SJSA1 (cell line): Measurements from ENCODE around the gene ABHD4. TPM values are rescaled to one million over a fixed set of nuclear protein-coding genes. Genes with fewer than 3 reads are reported as not detected.

Experiments
- DNase-seq, 2 experiments: peaks; one replicate each; pipeline ENCODE4 v3.0.0-alpha.2; 2015 to 2020; ENCODE audit warnings: low spot score in 2 of 2, low read depth in 1 of 2
- H3K27ac ChIP-seq: fragments of 250-450 bp; sonication (Bioruptor Pico); 2 replicates; pipeline ENCODE4 v1.5.1; 2020; ENCODE audit warnings: mild to moderate bottlenecking, moderate library complexity
- H3K27me3 ChIP-seq: fragments of 250-450 bp; sonication (Bioruptor Pico); replicated peaks from 2 replicates; pipeline ENCODE4 v1.5.1; 2020; ENCODE audit warnings: mild to moderate bottlenecking, moderate library complexity
- H3K36me3 ChIP-seq: fragments of 250-450 bp; sonication (Bioruptor Pico); 2 replicates; pipeline ENCODE4 v1.5.1; 2020; ENCODE audit warnings: mild to moderate bottlenecking
- H3K4me1 ChIP-seq: fragments of 250-450 bp; sonication (Bioruptor Pico); replicated peaks from 2 replicates; pipeline ENCODE4 v1.6.1; 2021; ENCODE audit warnings: mild to moderate bottlenecking
- H3K4me3 ChIP-seq: fragments of 250-450 bp; sonication (Bioruptor Pico); 2 replicates; pipeline ENCODE4 v1.5.1; 2020; ENCODE audit warnings: mild to moderate bottlenecking
- H3K9me3 ChIP-seq: fragments of 250-450 bp; sonication (Bioruptor Pico); replicated peaks from 2 replicates; pipeline ENCODE4 v1.5.1; 2020; ENCODE audit warnings: mild to moderate bottlenecking
- total RNA-seq: library from RNA; depleted of rRNA; stranded (reverse); fragments of >200 nt; shearing (Covaris generic); gene quantifications from 2 replicates; pipeline ENCODE4 v1.2.3, GENCODE V29; 2014

ABHD4 gene
- total RNA-seq, 1 experiment from 2014 or later: 7.3 TPM

GRCh38 chr14:22566845-22567244 is 31.3 kb upstream of the ABHD4 start:
- peaks cover 10% of the 10 kb centered on the region for H3K4me1 ChIP-seq
- peaks cover 78% of the 10 kb centered on the region for H3K36me3 ChIP-seq
- H3K9me3 ChIP-seq: no peaks in the 10 kb centered on the region
- DNase-seq: no peak
- H3K27me3 ChIP-seq: no peaks in the 10 kb centered on the region
- H3K4me3 ChIP-seq: no peak overlapping the region
- no peak overlapping the region for H3K27ac ChIP-seq

DNA sequence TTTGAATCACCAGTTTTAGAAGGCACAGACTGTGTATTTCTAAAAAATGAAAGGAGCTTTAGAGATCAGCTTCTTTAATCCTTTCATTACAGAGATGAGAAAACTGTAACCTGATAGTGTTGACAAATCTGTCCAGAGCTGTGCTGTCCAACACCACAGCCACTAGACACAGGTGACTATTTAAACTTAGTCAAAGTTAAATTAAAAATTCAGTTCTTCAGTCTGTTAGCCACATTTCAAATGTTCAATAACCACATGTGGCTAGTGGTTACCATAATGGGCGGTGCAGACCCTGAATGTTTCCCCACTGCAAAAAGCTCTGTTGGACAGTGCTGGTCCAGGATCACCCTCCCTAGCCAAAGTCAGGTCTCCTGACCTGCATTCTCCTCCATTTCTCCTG is 30.7 kb upstream of the ABHD4 start:
- no peak for DNase-seq
- Histone ChIP-seq H3K27me3 (no peaks in the 10 kb centered on the region), H3K9me3 (no peaks in the 10 kb centered on the region), H3K27ac (no peak overlapping the region), H3K4me1 (peaks cover 16% of the 10 kb centered on the region), H3K4me3 (no peak overlapping the region), H3K36me3 (peaks cover 78% of the 10 kb centered on the region)

DNA sequence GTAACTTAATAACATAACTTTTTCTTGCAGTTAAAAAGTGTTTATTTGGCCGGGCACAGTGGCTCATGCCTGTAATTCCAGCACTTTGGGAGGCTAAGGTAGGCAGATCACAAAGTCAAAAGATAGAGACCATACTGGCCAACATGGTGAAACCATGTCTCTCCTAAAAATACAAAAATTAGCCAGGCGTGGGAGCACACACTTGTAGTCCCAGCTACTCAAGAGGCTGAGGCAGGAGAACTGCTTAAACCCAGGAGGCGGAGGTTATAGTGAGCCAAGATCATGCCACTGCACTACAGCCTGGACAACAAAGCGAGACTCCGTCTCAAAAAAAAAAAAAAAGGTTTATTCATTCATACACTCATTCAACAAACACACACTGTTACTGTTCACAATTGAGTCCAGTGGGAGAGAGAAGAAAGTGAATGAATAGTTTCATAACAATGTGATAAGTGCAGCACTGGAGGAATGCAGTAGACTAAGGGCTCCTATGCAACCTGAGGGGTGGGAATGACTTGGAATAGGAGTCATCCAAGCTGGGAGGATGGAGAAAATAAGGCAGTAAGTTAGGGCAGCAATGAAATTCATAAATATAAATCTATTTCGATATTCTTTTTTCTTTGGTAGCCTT is 28.9 kb upstream of the ABHD4 start:
- H3K27me3 ChIP-seq: no peaks in the 10 kb centered on the region
- peaks cover 24% of the 10 kb centered on the region for H3K4me1 ChIP-seq
- DNase-seq: no peak
- H3K27ac ChIP-seq: no peak overlapping the region
- no peaks in the 10 kb centered on the region for H3K9me3 ChIP-seq
- H3K36me3 ChIP-seq: peaks cover 76% of the 10 kb centered on the region
- H3K4me3 ChIP-seq: no peak overlapping the region

DNA sequence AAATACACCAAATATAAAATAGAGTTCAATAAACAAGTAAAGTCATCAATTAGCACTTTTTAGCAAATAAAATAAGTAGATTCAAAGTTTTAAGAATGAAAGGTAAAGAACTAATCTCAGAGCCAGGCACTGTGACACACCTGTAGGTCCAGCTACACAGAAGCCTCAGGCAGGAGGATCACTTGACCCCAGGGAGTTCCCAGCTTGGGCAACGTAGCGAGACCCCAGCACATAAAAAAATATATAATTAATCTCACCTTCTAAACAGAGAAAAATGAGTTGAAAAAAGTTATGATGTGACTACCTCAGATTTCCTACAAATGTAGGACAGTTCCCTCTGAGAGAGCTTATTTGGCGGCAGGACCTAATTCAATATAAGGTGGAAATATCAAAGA is 28.4 kb upstream of the ABHD4 start:
- no peak for DNase-seq
- Histone ChIP-seq H3K27ac (no peak overlapping the region), H3K27me3 (no peaks in the 10 kb centered on the region), H3K36me3 (peaks cover 76% of the 10 kb centered on the region), H3K4me1 (peaks cover 24% of the 10 kb centered on the region), H3K4me3 (no peak overlapping the region), H3K9me3 (no peaks in the 10 kb centered on the region)

- Histone ChIP-seq H3K9me3 (no peaks in the 10 kb centered on the region), H3K4me1 (peaks cover 24% of the 10 kb centered on the region), H3K36me3 (peaks cover 76% of the 10 kb centered on the region), H3K27me3 (no peaks in the 10 kb centered on the region), H3K4me3 (no peak overlapping the region), H3K27ac (no peak overlapping the region)
- DNase-seq: peak; percentile 65 to 70
Observed at GRCh38 chr14:22570132-22570949, 27.8 kb upstream of the ABHD4 start.

DNA sequence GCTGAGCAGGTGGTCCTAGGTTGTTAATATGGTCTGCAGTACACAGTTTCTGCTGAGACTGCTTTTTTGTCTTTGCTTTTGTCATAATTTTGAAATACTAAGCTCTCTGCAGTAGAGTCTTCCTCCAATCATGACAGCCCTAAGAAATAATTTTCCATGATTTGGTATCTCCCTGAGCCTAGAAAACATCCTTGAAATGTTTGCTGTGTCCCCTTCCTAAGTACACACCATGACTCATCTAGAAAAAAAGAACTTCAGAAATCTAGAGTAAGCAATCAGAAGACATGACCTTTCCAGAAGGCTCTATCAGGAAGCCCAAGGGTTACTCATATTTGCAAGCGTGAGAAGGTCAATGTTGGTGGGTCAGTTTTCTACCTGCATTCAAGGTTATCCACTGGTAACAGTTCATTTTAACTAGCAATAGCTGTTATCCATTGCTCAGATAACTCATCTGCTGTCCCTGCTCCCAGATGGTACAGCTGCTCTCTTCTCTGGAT is 25.5 kb upstream of the ABHD4 start:
- H3K27me3 ChIP-seq: no peaks in the 10 kb centered on the region
- peaks cover 61% of the 10 kb centered on the region for H3K36me3 ChIP-seq
- no peak overlapping the region for H3K4me3 ChIP-seq
- peak in 1 of 2 experiments; percentile 81 for DNase-seq
- peaks cover 24% of the 10 kb centered on the region for H3K4me1 ChIP-seq
- H3K27ac ChIP-seq: peak overlapping the region; percentile 64
- H3K9me3 ChIP-seq: no peaks in the 10 kb centered on the region

DNA sequence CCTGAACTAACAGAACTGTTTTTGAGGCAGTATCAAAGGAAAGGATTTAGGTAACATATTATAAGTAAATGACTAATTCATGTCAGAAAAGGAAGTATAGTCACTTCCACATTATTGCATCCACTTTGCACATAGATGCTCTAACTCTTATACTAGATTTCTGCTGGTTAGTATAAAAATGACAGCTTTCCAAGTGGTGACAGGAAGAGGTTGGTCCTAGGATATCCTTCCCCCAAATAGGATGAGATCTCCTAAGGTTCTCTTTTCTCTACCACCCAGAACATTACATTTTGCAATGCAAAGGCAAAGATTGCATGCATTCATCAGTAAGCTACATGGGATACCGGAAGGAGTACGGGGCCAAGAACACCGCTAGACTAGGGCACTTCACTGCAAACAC is 24.3 kb upstream of the ABHD4 start:
- Histone ChIP-seq H3K4me1 (peaks cover 24% of the 10 kb centered on the region), H3K36me3 (peaks cover 52% of the 10 kb centered on the region)

DNA sequence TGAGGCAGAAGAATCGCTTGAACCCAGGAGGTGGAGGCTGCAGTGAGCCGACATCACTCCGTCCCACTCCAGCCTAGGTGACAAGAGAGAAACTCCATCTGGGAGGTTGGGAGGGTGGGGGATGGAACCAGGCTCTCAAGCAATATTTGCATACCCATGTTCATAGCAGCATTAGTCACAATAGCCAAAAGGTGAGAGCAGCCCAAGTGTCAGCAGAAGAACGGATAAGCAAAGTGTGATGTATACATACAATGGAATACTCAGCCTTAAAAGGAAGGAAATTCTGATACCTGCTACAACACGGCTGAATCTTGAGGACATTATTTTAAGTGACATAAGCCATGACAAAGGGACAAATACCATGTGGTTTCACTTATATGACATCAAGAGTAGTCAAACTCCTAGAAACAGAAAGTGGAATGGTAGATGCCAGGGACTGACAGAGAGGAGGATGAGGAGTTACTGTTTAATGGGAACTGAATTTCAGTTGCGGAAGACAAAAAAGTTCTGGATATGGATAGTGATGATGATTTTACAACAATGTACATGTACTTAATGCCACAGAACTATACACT is 20.7 kb upstream of the ABHD4 start:
- peaks cover 9% of the 10 kb centered on the region for H3K4me1 ChIP-seq
- H3K9me3 ChIP-seq: no peaks in the 10 kb centered on the region
- no peak for DNase-seq
- H3K27me3 ChIP-seq: no peaks in the 10 kb centered on the region
- peaks cover 40% of the 10 kb centered on the region for H3K36me3 ChIP-seq
- no peak overlapping the region for H3K27ac ChIP-seq
- H3K4me3 ChIP-seq: no peak overlapping the region

More for the DNA sequence above, 24.3 kb upstream of the ABHD4 start:
- H3K9me3 ChIP-seq: no peaks in the 10 kb centered on the region
- no peak overlapping the region for H3K4me3 ChIP-seq
- H3K27ac ChIP-seq: no peak overlapping the region
- no peak for DNase-seq
- H3K27me3 ChIP-seq: no peaks in the 10 kb centered on the region

DNA sequence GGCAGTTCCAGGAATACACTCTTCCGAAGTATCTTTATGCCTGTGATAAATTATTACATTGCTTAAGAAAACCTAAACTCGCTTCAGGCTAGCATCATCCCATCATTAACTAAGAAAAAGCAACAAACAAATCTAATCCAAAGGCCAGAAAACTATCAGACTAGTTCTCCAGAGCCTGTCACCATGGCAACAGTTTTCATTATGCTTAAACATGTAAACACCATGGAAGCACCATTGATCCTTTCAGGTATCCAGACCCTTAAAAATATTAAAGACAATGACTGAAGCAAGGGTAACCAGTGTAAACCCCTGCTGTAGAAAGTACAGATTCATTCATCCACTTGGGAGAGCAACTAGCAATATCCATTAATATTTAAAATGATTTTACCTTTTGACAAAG is 18.9 kb upstream of the ABHD4 start:
- DNase-seq: no peak
- H3K36me3 ChIP-seq: peaks cover 30% of the 10 kb centered on the region
- H3K4me3 ChIP-seq: no peak overlapping the region
- no peaks in the 10 kb centered on the region for H3K27me3 ChIP-seq
- H3K27ac ChIP-seq: no peak overlapping the region
- H3K4me1 ChIP-seq: no peaks in the 10 kb centered on the region
- H3K9me3 ChIP-seq: no peaks in the 10 kb centered on the region

- Histone ChIP-seq H3K4me3 (no peak overlapping the region), H3K9me3 (no peaks in the 10 kb centered on the region), H3K27ac (no peak overlapping the region), H3K4me1 (no peaks in the 10 kb centered on the region), H3K27me3 (no peaks in the 10 kb centered on the region), H3K36me3 (peaks cover 26% of the 10 kb centered on the region)
- DNase-seq: no peak
Observed at GRCh38 chr14:22579881-22580280, 18.2 kb upstream of the ABHD4 start.

GRCh38 chr14:22580625-22581024 is 17.5 kb upstream of the ABHD4 start:
- no peak for DNase-seq
- Histone ChIP-seq H3K9me3 (no peaks in the 10 kb centered on the region), H3K27me3 (no peaks in the 10 kb centered on the region), H3K36me3 (peaks cover 21% of the 10 kb centered on the region), H3K4me3 (no peak overlapping the region), H3K27ac (no peak overlapping the region), H3K4me1 (no peaks in the 10 kb centered on the region)

DNA sequence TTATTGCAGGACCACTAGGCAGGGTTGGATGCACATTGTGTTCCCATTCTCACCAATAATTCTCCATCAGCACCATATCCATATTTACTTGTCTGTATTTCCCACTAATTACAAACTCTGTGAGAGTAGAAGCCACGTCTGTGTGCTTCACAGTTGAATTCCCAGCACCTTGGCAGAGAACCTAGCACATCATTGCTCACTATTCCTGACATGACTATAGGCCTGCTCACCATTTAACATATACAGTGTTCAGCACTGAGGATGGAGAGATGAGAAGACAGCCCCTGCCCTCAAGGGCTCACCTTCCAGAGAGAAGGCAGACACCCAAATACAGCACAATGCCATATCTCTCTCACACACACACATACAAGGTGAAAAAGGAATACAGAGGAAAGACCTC is 14.1 kb upstream of the ABHD4 start:
- no peak overlapping the region for H3K4me3 ChIP-seq
- no peak for DNase-seq
- no peaks in the 10 kb centered on the region for H3K9me3 ChIP-seq
- H3K36me3 ChIP-seq: peaks cover 23% of the 10 kb centered on the region
- no peaks in the 10 kb centered on the region for H3K27me3 ChIP-seq
- H3K27ac ChIP-seq: no peak overlapping the region
- peaks cover 3% of the 10 kb centered on the region; the same call in 1 of the 2 replicates for H3K4me1 ChIP-seq

DNA sequence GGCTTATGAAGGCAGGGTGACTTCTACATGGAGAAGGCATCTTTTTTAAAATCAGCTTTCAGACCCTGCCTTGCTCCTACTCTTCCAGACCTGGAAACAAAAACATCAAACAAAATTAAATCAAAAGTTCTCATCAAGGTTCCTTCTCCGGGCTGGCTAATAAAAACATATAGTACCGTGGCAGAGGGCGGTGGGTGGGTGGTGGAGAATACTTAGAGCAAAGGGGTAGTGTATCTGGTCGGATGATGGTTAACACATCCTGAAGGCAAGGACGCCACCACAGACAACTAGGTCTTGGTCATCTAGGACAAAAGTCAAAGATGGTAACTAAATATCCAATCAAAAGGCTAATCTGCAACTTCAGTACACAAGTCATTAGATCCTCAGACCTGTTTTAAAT is 10.9 kb upstream of the ABHD4 start:
- Histone ChIP-seq H3K4me1 (peaks cover 10% of the 10 kb centered on the region), H3K27ac (no peak overlapping the region), H3K9me3 (no peaks in the 10 kb centered on the region), H3K27me3 (no peaks in the 10 kb centered on the region), H3K4me3 (no peak overlapping the region), H3K36me3 (peaks cover 18% of the 10 kb centered on the region; the same call in 1 of the 2 replicates)
- no peak for DNase-seq
